WTC11 (cell line): ENCODE measurements around the gene TCAP. TPM values are rescaled to one million over a fixed set of nuclear protein-coding genes. Genes with fewer than 3 reads are reported as not detected.

Experiments used
- ATAC-seq: fragments of 200-7000 bp; cut with Tn5 transposase; 2 replicates; pipeline ENCODE4 v1.10.0; 2021; ENCODE audit warnings: mild to moderate bottlenecking, moderate library complexity
- CTCF ChIA-PET: fragments of 300-600 bp; sonication (Branson Sonifier 250); formaldehyde crosslinking; loops from one replicate; lab custom pipeline; 2021; ENCODE audit warnings: antibody characterized with exemption; lab: Charles Lee
- POLR2A ChIA-PET: fragments of 350-600 bp; sonication (Branson Sonifier 250); formaldehyde crosslinking; loops from one replicate; lab custom pipeline; 2021; ENCODE audit warnings: antibody characterized with exemption; lab: Charles Lee
- DNase-seq: peaks from one replicate; pipeline ENCODE4 v3.0.0; 2021; ENCODE audit warnings: low spot score
- H3K27ac Mint-ChIP-seq: 2 replicates; pipeline ENCODE4 v1.8.0; 2021; ENCODE audit warnings: mixed read lengths
- H3K27me3 Mint-ChIP-seq: 2 replicates; pipeline ENCODE4 v1.8.0; 2021; ENCODE audit warnings: low read depth, mild to moderate bottlenecking, moderate library complexity, mixed read lengths
- H3K36me3 Mint-ChIP-seq: 2 replicates; pipeline ENCODE4 v1.8.0; 2021; ENCODE audit warnings: mixed read lengths
- H3K4me1 Mint-ChIP-seq: 2 replicates; pipeline ENCODE4 v1.8.0; 2022; ENCODE audit warnings: mixed read lengths
- H3K4me3 Mint-ChIP-seq: 2 replicates; pipeline ENCODE4 v1.8.0; 2021; ENCODE audit warnings: mild to moderate bottlenecking, moderate library complexity, mixed read lengths
- H3K9me3 Mint-ChIP-seq: 2 replicates; pipeline ENCODE4 v1.8.0; 2021; ENCODE audit warnings: mixed read lengths
- ATF1 ChIP-seq: sonication (generic); formaldehyde crosslinking; IDR thresholded peaks from 2 replicates; pipeline ENCODE4 v1.8.1; 2023; ENCODE audit warnings: mild to moderate bottlenecking, moderate library complexity, missing genetic modification reagents
- HMGA2 ChIP-seq: fragments of 250-450 bp; sonication (Bioruptor Pico); IDR thresholded peaks from 2 replicates; pipeline ENCODE4 v1.4.0; 2021; ENCODE audit warnings: mild to moderate bottlenecking, moderate library complexity
- JAZF1 ChIP-seq: fragments of 250-450 bp; sonication (Bioruptor Pico); IDR thresholded peaks from 2 replicates; pipeline ENCODE4 v1.9.0; 2021; ENCODE audit warnings: moderate library complexity, mild to moderate bottlenecking, inconsistent platforms
- NR1H2 ChIP-seq: sonication (generic); formaldehyde crosslinking; IDR thresholded peaks from 2 replicates; pipeline ENCODE4 v1.9.0; 2021; ENCODE audit warnings: mild to moderate bottlenecking, moderate library complexity, missing genetic modification reagents
- RORB ChIP-seq: fragments of 250-450 bp; sonication (Bioruptor Pico); IDR thresholded peaks from 2 replicates; pipeline ENCODE4 v1.9.0; 2021; ENCODE audit warnings: mild to moderate bottlenecking
- SMAD3 ChIP-seq: sonication (generic); formaldehyde crosslinking; IDR thresholded peaks from 2 replicates; pipeline ENCODE4 v1.8.0; 2022; ENCODE audit warnings: missing genetic modification reagents, mild to moderate bottlenecking, borderline replicate concordance
- SOX15 ChIP-seq: fragments of 250-450 bp; sonication (Bioruptor Pico); IDR thresholded peaks from 2 replicates; pipeline ENCODE4 v1.9.0; 2021; ENCODE audit warnings: mild to moderate bottlenecking
- TEAD1 ChIP-seq: sonication (generic); formaldehyde crosslinking; IDR thresholded peaks from 2 replicates; pipeline ENCODE4 v1.8.0; 2022; ENCODE audit warnings: mild to moderate bottlenecking, missing genetic modification reagents
- ZNF138 ChIP-seq: sonication (generic); formaldehyde crosslinking; conservative IDR thresholded peaks from 2 replicates; pipeline ENCODE4 v1.8.1; 2022; ENCODE audit warnings: mild to moderate bottlenecking, moderate library complexity, missing genetic modification reagents
- ZNF416 ChIP-seq: fragments of 250-450 bp; sonication (Bioruptor Pico); IDR thresholded peaks from 2 replicates; pipeline ENCODE4 v1.9.0; 2021; ENCODE audit warnings: mild to moderate bottlenecking, inconsistent platforms
- total RNA-seq: library from RNA; stranded (reverse); gene quantifications from 3 replicates; pipeline ENCODE4 v1.2.3, GENCODE V29; 2021
- TF ChIP-seq, protein P1 (sequence below): sonication (generic); formaldehyde crosslinking; IDR thresholded peaks from 2 replicates; pipeline ENCODE4 v1.8.1; 2023; ENCODE audit warnings: mild to moderate bottlenecking, missing genetic modification reagents
- TF ChIP-seq, protein P2 (sequence below): fragments of 200-600 bp; IDR thresholded peaks from 2 replicates; pipeline ENCODE4 v1.8.0; 2022; ENCODE audit warnings: antibody characterized with exemption
- TF ChIP-seq, protein P3 (sequence below): fragments of 250-450 bp; sonication (Bioruptor Pico); IDR thresholded peaks from 2 replicates; pipeline ENCODE4 v1.9.0; 2021; ENCODE audit warnings: mild to moderate bottlenecking
- TF ChIP-seq, protein P4 (sequence below): sonication (generic); formaldehyde crosslinking; IDR thresholded peaks from 2 replicates; pipeline ENCODE4 v1.8.1; 2022; ENCODE audit warnings: low read depth, missing genetic modification reagents, borderline replicate concordance
- TF ChIP-seq, protein P5 (sequence below): fragments of 250-450 bp; sonication (Bioruptor Pico); IDR thresholded peaks from 2 replicates; pipeline ENCODE4 v2.1.2; 2022; ENCODE audit warnings: mild to moderate bottlenecking, moderate library complexity
- TF ChIP-seq, protein P6 (sequence below): fragments of 250-450 bp; sonication (Bioruptor Pico); IDR thresholded peaks from 2 replicates; pipeline ENCODE4 v1.9.0; 2021; ENCODE audit warnings: mild to moderate bottlenecking
- TF ChIP-seq, protein P7 (sequence below): sonication (generic); formaldehyde crosslinking; IDR thresholded peaks from 2 replicates; pipeline ENCODE4 v1.8.1; 2023; ENCODE audit warnings: mild to moderate bottlenecking, missing genetic modification reagents, borderline replicate concordance
- TF ChIP-seq, protein P8 (sequence below): fragments of 250-450 bp; sonication (Bioruptor Pico); IDR thresholded peaks from 2 replicates; pipeline ENCODE4 v1.9.0; 2021; ENCODE audit warnings: moderate library complexity, mild to moderate bottlenecking, inconsistent platforms, borderline replicate concordance

The TCAP gene
- total RNA-seq, 1 experiment from 2014 or later, result 2.9 TPM

DNA sequence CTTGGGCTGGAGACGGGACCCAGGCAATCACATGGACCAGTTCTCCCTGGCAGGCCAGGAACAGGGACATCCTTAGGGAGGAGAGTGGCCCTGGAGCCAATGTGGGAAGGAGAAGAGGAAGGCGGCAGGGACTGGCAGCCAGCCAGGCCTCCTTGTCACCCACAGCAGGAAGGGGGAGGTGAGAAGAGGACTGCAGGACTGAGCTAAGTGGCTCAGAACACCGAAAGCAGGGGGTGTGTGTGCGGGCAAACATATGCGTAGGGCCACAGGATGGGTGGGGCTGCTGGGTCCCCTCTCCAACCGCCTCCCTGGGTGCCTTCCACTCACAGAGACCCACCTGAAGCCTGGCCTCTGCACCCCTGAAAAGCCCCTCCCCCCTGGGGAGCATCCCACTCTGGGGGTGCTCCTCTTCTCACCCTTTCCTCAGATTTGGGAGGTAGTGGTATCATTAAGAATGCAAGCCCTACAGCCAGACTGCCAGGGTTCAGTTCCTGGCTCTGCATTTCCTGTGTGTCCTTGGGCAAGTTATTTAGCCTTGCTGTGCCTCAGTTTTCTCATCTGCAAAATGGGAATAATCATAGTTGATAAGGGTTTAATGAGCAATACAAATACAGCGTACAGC is 11.2 kb downstream of the TCAP start:
- no peak overlapping the region for H3K4me3 Mint-ChIP-seq
- H3K27me3 Mint-ChIP-seq, result peaks cover 3% of the 10 kb centered on the region; the same call in 1 of the 2 replicates
- TF ChIP-seq RORB (CRISPR knock-in tag) (no peak), NR1H2 (no peak), SOX15 (CRISPR knock-in tag) (no peak), ZNF416 (CRISPR knock-in tag) (no peak), TEAD1 (CRISPR knock-in tag) (no peak), SMAD3 (no peak), HMGA2 (CRISPR knock-in tag) (no peak), ZNF138 (CRISPR knock-in tag) (no peak), JAZF1 (CRISPR knock-in tag) (no peak), ATF1 (CRISPR knock-in tag) (no peak)
- TF ChIP-seq, protein P1, sequence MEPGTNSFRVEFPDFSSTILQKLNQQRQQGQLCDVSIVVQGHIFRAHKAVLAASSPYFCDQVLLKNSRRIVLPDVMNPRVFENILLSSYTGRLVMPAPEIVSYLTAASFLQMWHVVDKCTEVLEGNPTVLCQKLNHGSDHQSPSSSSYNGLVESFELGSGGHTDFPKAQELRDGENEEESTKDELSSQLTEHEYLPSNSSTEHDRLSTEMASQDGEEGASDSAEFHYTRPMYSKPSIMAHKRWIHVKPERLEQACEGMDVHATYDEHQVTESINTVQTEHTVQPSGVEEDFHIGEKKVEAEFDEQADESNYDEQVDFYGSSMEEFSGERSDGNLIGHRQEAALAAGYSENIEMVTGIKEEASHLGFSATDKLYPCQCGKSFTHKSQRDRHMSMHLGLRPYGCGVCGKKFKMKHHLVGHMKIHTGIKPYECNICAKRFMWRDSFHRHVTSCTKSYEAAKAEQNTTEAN (CRISPR knock-in tag), result no peak
- TF ChIP-seq, protein P2, sequence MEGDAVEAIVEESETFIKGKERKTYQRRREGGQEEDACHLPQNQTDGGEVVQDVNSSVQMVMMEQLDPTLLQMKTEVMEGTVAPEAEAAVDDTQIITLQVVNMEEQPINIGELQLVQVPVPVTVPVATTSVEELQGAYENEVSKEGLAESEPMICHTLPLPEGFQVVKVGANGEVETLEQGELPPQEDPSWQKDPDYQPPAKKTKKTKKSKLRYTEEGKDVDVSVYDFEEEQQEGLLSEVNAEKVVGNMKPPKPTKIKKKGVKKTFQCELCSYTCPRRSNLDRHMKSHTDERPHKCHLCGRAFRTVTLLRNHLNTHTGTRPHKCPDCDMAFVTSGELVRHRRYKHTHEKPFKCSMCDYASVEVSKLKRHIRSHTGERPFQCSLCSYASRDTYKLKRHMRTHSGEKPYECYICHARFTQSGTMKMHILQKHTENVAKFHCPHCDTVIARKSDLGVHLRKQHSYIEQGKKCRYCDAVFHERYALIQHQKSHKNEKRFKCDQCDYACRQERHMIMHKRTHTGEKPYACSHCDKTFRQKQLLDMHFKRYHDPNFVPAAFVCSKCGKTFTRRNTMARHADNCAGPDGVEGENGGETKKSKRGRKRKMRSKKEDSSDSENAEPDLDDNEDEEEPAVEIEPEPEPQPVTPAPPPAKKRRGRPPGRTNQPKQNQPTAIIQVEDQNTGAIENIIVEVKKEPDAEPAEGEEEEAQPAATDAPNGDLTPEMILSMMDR, result no peak
- TF ChIP-seq, protein P3, sequence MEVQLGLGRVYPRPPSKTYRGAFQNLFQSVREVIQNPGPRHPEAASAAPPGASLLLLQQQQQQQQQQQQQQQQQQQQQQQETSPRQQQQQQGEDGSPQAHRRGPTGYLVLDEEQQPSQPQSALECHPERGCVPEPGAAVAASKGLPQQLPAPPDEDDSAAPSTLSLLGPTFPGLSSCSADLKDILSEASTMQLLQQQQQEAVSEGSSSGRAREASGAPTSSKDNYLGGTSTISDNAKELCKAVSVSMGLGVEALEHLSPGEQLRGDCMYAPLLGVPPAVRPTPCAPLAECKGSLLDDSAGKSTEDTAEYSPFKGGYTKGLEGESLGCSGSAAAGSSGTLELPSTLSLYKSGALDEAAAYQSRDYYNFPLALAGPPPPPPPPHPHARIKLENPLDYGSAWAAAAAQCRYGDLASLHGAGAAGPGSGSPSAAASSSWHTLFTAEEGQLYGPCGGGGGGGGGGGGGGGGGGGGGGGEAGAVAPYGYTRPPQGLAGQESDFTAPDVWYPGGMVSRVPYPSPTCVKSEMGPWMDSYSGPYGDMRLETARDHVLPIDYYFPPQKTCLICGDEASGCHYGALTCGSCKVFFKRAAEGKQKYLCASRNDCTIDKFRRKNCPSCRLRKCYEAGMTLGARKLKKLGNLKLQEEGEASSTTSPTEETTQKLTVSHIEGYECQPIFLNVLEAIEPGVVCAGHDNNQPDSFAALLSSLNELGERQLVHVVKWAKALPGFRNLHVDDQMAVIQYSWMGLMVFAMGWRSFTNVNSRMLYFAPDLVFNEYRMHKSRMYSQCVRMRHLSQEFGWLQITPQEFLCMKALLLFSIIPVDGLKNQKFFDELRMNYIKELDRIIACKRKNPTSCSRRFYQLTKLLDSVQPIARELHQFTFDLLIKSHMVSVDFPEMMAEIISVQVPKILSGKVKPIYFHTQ (CRISPR knock-in tag), result no peak
- TF ChIP-seq, protein P4, sequence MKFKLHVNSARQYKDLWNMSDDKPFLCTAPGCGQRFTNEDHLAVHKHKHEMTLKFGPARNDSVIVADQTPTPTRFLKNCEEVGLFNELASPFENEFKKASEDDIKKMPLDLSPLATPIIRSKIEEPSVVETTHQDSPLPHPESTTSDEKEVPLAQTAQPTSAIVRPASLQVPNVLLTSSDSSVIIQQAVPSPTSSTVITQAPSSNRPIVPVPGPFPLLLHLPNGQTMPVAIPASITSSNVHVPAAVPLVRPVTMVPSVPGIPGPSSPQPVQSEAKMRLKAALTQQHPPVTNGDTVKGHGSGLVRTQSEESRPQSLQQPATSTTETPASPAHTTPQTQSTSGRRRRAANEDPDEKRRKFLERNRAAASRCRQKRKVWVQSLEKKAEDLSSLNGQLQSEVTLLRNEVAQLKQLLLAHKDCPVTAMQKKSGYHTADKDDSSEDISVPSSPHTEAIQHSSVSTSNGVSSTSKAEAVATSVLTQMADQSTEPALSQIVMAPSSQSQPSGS, result no peak
- TF ChIP-seq, protein P5, sequence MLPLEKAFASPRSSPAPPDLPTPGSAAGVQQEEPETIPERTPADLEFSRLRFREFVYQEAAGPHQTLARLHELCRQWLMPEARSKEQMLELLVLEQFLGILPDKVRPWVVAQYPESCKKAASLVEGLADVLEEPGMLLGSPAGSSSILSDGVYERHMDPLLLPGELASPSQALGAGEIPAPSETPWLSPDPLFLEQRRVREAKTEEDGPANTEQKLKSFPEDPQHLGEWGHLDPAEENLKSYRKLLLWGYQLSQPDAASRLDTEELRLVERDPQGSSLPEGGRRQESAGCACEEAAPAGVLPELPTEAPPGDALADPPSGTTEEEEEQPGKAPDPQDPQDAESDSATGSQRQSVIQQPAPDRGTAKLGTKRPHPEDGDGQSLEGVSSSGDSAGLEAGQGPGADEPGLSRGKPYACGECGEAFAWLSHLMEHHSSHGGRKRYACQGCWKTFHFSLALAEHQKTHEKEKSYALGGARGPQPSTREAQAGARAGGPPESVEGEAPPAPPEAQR, result no peak
- TF ChIP-seq, protein P6, sequence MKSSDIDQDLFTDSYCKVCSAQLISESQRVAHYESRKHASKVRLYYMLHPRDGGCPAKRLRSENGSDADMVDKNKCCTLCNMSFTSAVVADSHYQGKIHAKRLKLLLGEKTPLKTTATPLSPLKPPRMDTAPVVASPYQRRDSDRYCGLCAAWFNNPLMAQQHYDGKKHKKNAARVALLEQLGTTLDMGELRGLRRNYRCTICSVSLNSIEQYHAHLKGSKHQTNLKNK (CRISPR knock-in tag), result no peak
- TF ChIP-seq, protein P7, sequence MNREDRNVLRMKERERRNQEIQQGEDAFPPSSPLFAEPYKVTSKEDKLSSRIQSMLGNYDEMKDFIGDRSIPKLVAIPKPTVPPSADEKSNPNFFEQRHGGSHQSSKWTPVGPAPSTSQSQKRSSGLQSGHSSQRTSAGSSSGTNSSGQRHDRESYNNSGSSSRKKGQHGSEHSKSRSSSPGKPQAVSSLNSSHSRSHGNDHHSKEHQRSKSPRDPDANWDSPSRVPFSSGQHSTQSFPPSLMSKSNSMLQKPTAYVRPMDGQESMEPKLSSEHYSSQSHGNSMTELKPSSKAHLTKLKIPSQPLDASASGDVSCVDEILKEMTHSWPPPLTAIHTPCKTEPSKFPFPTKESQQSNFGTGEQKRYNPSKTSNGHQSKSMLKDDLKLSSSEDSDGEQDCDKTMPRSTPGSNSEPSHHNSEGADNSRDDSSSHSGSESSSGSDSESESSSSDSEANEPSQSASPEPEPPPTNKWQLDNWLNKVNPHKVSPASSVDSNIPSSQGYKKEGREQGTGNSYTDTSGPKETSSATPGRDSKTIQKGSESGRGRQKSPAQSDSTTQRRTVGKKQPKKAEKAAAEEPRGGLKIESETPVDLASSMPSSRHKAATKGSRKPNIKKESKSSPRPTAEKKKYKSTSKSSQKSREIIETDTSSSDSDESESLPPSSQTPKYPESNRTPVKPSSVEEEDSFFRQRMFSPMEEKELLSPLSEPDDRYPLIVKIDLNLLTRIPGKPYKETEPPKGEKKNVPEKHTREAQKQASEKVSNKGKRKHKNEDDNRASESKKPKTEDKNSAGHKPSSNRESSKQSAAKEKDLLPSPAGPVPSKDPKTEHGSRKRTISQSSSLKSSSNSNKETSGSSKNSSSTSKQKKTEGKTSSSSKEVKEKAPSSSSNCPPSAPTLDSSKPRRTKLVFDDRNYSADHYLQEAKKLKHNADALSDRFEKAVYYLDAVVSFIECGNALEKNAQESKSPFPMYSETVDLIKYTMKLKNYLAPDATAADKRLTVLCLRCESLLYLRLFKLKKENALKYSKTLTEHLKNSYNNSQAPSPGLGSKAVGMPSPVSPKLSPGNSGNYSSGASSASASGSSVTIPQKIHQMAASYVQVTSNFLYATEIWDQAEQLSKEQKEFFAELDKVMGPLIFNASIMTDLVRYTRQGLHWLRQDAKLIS (CRISPR knock-in tag), result no peak
- TF ChIP-seq, protein P8, sequence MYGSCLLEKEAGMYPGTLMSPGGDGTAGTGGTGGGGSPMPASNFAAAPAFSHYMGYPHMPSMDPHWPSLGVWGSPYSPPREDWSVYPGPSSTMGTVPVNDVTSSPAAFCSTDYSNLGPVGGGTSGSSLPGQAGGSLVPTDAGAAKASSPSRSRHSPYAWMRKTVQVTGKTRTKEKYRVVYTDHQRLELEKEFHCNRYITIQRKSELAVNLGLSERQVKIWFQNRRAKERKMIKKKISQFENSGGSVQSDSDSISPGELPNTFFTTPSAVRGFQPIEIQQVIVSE (CRISPR knock-in tag), result no peak
- TF ChIP-seq, all 79 proteins: peak for 0
- Mint-ChIP-seq H3K4me1 (peaks cover 29% of the 10 kb centered on the region), H3K27ac (peak overlapping the region; percentile 24; the same call in 1 of the 2 replicates), H3K36me3 (peaks cover 2% of the 10 kb centered on the region; the same call in 1 of the 2 replicates), H3K9me3 (no peaks in the 10 kb centered on the region)
- ChIA-PET POLR2A (no interaction called here), CTCF (interaction anchor here (0.9 to 18.0 kb wide), 6 partner anchors 13 to 79 kb away, joined by 3 to 876 read pairs (median 4); partner anchors contain the start of genes ERBB2 and PPP1R1B)
- ATAC-seq, result no peak
- no peak for DNase-seq
